Loucy (cell line): ENCODE data around the gene PDGFA.

Experiments used
- H2AFZ ChIP-seq: fragments of 200-600 bp; sonication (generic); 2 replicates; pipeline ENCODE4 v1.6.0; 2016; ENCODE audit warnings: antibody characterized with exemption, mild to moderate bottlenecking, low read length, moderate library complexity
- H3F3A ChIP-seq: fragments of 200-600 bp; 2 replicates; pipeline ENCODE4 v1.6.0; 2016; ENCODE audit warnings: antibody characterized with exemption, low read depth, mild to moderate bottlenecking
- H3K27me3 ChIP-seq: fragments of 200-600 bp; sonication (generic); 2 replicates; pipeline ENCODE4 v1.6.1; 2014; ENCODE audit warnings: low read length, mild to moderate bottlenecking; ENCODE audit not compliant: insufficient read depth, poor library complexity, severe bottlenecking
- H3K36me3 ChIP-seq: fragments of 200-600 bp; sonication (generic); 2 replicates; pipeline ENCODE4 v1.6.1; 2016; ENCODE audit warnings: low read length; ENCODE audit not compliant: insufficient read depth
- H3K4me1 ChIP-seq: fragments of 200-600 bp; sonication (generic); 2 replicates; pipeline ENCODE4 v1.5.1; 2014; ENCODE audit warnings: low read length, mild to moderate bottlenecking; ENCODE audit not compliant: insufficient read depth, poor library complexity, severe bottlenecking
- H3K4me2 ChIP-seq: fragments of 200-600 bp; sonication (generic); 2 replicates; pipeline ENCODE4 v1.6.0; 2014; ENCODE audit warnings: antibody characterized with exemption, low read length, low read depth, mild to moderate bottlenecking; ENCODE audit not compliant: poor library complexity, severe bottlenecking
- H3K4me3 ChIP-seq: fragments of 200-600 bp; sonication (generic); 2 replicates; pipeline ENCODE4 v1.5.1; 2014; ENCODE audit warnings: low read length, mild to moderate bottlenecking, mixed read lengths; ENCODE audit not compliant: poor library complexity, severe bottlenecking
- H3K79me2 ChIP-seq: fragments of 200-600 bp; sonication (generic); 2 replicates; pipeline ENCODE4 v1.6.1; 2014; ENCODE audit warnings: low read length; ENCODE audit not compliant: insufficient read depth
- H3K9ac ChIP-seq: fragments of 200-600 bp; sonication (generic); 2 replicates; pipeline ENCODE4 v1.6.0; 2014; ENCODE audit warnings: mild to moderate bottlenecking, low read depth, low read length, moderate library complexity; ENCODE audit not compliant: poor library complexity, severe bottlenecking
- H3K9me2 ChIP-seq: fragments of 200-600 bp; sonication (generic); replicated peaks from 2 replicates; pipeline ENCODE4 v1.6.1; 2016; ENCODE audit warnings: low read depth, low read length, mixed read lengths
- H3K9me3 ChIP-seq: fragments of 200-600 bp; sonication (generic); 2 replicates; pipeline ENCODE4 v1.6.1; 2014; ENCODE audit warnings: mild to moderate bottlenecking, antibody characterized with exemption, low read length, low read depth; ENCODE audit not compliant: insufficient read depth
- H4K20me1 ChIP-seq: fragments of 200-600 bp; sonication (generic); 2 replicates; pipeline ENCODE4 v1.6.0; 2014; ENCODE audit warnings: antibody characterized with exemption, low read length, mild to moderate bottlenecking; ENCODE audit not compliant: insufficient read depth, poor library complexity, severe bottlenecking
- EZH2phosphoT487 ChIP-seq: fragments of 200-600 bp; IDR thresholded peaks from 2 replicates; pipeline ENCODE4 v1.6.1; 2018; ENCODE audit warnings: antibody characterized with exemption, mild to moderate bottlenecking, moderate library complexity, borderline replicate concordance
- TF ChIP-seq, protein P1 (sequence below): fragments of 200-600 bp; sonication (generic); conservative IDR thresholded peaks from 2 replicates; pipeline ENCODE4 v1.5.1; 2014; ENCODE audit warnings: mild to moderate bottlenecking, antibody characterized with exemption, low read length

The PDGFA gene

DNA sequence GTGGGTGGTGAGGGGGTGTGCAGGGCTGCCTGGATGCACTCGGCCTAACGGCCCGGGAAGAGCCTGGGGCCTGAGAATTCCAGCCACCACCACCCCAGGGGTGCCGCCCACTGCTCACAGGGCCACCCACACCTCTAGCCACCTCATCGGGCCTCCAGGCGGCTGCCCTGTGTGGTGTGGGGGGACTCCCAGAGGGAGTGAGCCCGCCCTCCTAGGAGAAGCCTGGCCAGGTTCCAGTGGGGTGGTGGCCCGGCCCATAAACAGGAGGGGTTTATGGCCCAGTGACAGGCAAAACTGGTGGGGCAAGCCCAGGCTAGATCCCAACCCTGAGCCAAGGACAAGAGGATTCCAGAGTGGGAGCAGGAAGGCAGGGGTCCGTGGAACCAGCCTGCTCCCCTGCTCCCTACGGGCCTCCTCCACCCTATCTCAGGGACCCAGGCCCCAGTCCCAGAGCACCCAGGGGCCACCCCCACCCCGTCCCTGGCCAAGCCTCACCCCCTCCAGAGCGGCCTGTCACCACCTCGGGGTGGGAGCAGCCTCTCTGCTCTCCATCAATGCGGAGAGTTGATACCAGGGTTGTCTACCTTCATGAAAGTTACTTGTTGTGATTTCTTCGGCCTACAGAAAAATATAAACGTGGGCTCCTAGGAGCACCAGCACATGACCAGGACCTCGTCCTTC is 20.2 kb upstream of the PDGFA start:
- no peaks in the 10 kb centered on the region for H4K20me1 ChIP-seq
- H3K9me2 ChIP-seq: no peaks in the 10 kb centered on the region
- no peaks in the 10 kb centered on the region for H3K79me2 ChIP-seq
- H3K9ac ChIP-seq: no peak overlapping the region
- no peaks in the 10 kb centered on the region for H3K4me1 ChIP-seq
- H2AFZ ChIP-seq: no peak overlapping the region
- H3K4me3 ChIP-seq: no peak overlapping the region
- no peaks in the 10 kb centered on the region for H3K27me3 ChIP-seq
- H3K36me3 ChIP-seq: no peaks in the 10 kb centered on the region
- no peak for TF ChIP-seq EZH2phosphoT487
- TF ChIP-seq, protein P1, sequence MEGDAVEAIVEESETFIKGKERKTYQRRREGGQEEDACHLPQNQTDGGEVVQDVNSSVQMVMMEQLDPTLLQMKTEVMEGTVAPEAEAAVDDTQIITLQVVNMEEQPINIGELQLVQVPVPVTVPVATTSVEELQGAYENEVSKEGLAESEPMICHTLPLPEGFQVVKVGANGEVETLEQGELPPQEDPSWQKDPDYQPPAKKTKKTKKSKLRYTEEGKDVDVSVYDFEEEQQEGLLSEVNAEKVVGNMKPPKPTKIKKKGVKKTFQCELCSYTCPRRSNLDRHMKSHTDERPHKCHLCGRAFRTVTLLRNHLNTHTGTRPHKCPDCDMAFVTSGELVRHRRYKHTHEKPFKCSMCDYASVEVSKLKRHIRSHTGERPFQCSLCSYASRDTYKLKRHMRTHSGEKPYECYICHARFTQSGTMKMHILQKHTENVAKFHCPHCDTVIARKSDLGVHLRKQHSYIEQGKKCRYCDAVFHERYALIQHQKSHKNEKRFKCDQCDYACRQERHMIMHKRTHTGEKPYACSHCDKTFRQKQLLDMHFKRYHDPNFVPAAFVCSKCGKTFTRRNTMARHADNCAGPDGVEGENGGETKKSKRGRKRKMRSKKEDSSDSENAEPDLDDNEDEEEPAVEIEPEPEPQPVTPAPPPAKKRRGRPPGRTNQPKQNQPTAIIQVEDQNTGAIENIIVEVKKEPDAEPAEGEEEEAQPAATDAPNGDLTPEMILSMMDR: no peak
- H3K9me3 ChIP-seq: peaks cover 8% of the 10 kb centered on the region; the same call in 1 of the 2 replicates
- H3F3A ChIP-seq: no peaks in the 10 kb centered on the region
- no peak overlapping the region for H3K4me2 ChIP-seq

DNA sequence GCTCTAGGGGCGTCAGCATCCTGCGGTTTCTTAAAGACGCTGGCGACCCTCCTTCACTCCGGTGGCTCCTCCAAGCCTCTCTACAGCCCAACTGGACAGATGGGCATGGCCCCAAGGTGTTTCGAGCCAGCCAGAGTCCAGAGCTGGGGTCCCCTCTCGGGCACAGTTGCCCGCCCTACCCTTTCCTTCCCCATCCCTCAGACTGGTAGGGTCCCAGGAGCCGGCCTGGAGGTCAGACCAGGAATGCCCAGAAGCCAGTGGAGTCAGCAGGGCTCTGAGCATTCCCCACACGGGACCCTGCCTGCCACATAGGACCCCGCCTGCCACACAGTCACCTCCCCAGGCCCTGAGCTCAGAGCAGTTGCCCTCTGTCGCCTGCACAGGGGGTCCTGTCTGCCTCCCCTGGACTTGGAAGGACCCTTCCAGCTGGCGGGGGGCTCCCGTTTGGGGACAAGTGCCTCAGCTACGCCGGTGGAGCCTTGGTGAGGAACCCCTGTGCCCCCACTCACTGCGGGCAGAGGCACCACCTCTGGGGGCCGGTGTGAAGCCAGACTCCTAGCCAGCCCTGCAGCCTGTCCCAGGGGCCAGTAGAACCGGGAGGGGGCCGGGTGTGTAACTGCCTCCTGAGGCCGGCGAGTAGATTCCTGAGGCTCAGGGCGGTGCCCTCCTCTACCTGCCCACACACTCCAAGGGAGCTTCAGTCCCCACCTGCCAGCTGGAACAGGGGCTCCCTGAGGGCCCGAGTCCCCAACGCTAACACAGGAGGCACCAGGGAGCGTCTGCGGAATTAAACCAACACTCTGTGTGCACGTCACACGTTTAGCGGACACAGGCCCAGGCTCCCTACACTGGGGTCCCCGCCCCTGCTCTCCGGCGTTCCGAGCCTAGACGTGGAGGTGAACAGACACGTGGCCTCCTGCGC is 19.4 kb upstream of the PDGFA start:
- Histone ChIP-seq H4K20me1 (no peaks in the 10 kb centered on the region), H3K4me2 (no peak overlapping the region), H3K4me1 (no peaks in the 10 kb centered on the region), H3K79me2 (no peaks in the 10 kb centered on the region), H3K9me2 (no peaks in the 10 kb centered on the region), H3K9me3 (peaks cover 8% of the 10 kb centered on the region; the same call in 1 of the 2 replicates), H3K9ac (no peak overlapping the region), H3K36me3 (no peaks in the 10 kb centered on the region), H3K27me3 (no peaks in the 10 kb centered on the region), H3F3A (no peaks in the 10 kb centered on the region), H3K4me3 (no peak overlapping the region), H2AFZ (no peak overlapping the region)
- TF ChIP-seq EZH2phosphoT487: no peak
- TF ChIP-seq, protein P1: no peak

DNA sequence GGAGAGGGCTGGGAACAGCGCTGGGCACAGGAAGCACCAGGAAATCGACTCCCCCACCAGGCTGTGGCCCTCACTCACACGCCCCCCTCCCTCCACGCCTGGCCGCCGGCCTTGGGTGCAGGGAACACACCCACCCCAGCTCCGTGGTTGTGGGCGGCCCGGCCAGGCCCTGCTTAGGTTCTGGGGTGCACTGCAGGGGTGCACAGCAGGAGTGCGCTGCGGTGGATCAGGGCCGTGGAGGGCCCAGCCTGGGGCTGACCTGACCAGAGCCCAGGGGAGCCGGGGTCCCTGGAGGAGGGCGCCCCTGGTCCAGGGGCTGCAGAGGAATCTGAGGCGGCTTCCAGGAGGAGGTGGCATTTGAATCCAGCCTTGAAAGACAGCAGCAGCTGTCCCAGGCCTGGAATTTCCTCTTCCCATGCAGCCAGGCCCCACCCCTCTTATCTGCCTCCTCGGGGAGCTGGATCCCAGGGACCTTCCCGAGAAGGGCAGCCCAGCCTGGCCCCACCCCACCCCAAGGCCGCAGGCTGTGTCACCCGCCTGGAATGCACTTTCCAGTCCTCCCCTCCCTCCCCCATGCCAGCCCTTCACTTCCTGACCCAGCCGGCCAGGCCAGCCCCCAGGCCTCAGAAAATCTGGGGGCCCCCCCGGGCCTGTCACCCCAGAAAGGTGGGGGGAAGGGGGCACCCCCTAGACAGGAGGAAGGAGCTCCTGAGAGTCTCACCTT is 18.4 kb upstream of the PDGFA start:
- TF ChIP-seq EZH2phosphoT487: no peak
- TF ChIP-seq, protein P1: no peak
- Histone ChIP-seq H3K36me3 (no peaks in the 10 kb centered on the region), H3K9ac (no peak overlapping the region), H2AFZ (no peak overlapping the region), H3K9me3 (peaks cover 8% of the 10 kb centered on the region; the same call in 1 of the 2 replicates), H3K4me1 (no peaks in the 10 kb centered on the region), H3K9me2 (no peaks in the 10 kb centered on the region), H3K27me3 (no peaks in the 10 kb centered on the region), H3F3A (no peaks in the 10 kb centered on the region), H3K4me3 (no peak overlapping the region), H4K20me1 (no peaks in the 10 kb centered on the region), H3K4me2 (no peak overlapping the region), H3K79me2 (no peaks in the 10 kb centered on the region)
